Measurements from ENCODE around the gene LCOR.

- TF ChIP-seq CTCF (conservative IDR thresholded peaks at IDR 0.05) (no peak), ZFX (IDR thresholded peaks at IDR 0.05) (no peak)
Measured at GRCh38 chr10:97034958-97035769, 203.1 kb downstream of the LCOR start.
